Caco-2 (cell line): ENCODE data around the gene AMOTL1. TPM values are rescaled to one million over a fixed set of nuclear protein-coding genes. Genes with fewer than 3 reads are reported as not detected.

ENCODE experiments used
- BruUV-seq: library from RNA; stranded (reverse); fragments of 400-500 nt; replicated peaks from 2 replicates; lab custom pipeline; 2021; lab: Mats Ljungman, UMichigan
- CTCF ChIA-PET: fragments of 300-600 bp; sonication (Branson Sonifier 250); formaldehyde crosslinking; loops from one replicate; lab custom pipeline; 2022; ENCODE audit warnings: antibody characterized with exemption; lab: Charles Lee
- POLR2A ChIA-PET: fragments of 300-600 bp; sonication (Branson Sonifier 250); formaldehyde crosslinking; loops from one replicate; lab custom pipeline; 2022; ENCODE audit warnings: antibody characterized with exemption; lab: Charles Lee
- DNase-seq, 2 experiments: peaks; one replicate each; pipeline versions ENCODE4 v3.0.0 to v3.0.0-alpha.2; 2020 to 2022
- H3K27me3 ChIP-seq: replicated peaks from 2 replicates; pipeline ENCODE4 v1.6.0; 2011; ENCODE audit warnings: low read length; ENCODE audit not compliant: control insufficient read depth, insufficient read depth
- H3K36me3 ChIP-seq: 2 replicates; pipeline ENCODE4 v1.5.1; 2011; ENCODE audit warnings: low read length; ENCODE audit not compliant: control insufficient read depth, insufficient read depth
- H3K4me1 ChIP-seq: fragments of 250-450 bp; sonication (Bioruptor Pico); 2 replicates; pipeline ENCODE4 v1.5.1; 2020; ENCODE audit warnings: mild to moderate bottlenecking
- H3K4me3 ChIP-seq: 2 replicates; pipeline ENCODE4 v1.5.1; 2011; ENCODE audit warnings: low read depth, mild to moderate bottlenecking, control low read depth, low read length
- H3K9me3 ChIP-seq: fragments of 250-450 bp; sonication (Bioruptor Pico); 2 replicates; pipeline ENCODE4 v1.5.1; 2020; ENCODE audit warnings: mild to moderate bottlenecking, moderate library complexity
- H3K27ac Mint-ChIP-seq: one replicate; pipeline ENCODE4 v1.8.0; 2022; ENCODE audit warnings: mixed read lengths; ENCODE audit not compliant: unreplicated experiment
- H3K27me3 Mint-ChIP-seq: one replicate; pipeline ENCODE4 v1.8.0; 2022; ENCODE audit warnings: mixed read lengths; ENCODE audit not compliant: insufficient read depth, unreplicated experiment
- H3K36me3 Mint-ChIP-seq: one replicate; pipeline ENCODE4 v1.8.0; 2022; ENCODE audit warnings: mild to moderate bottlenecking, mixed read lengths; ENCODE audit not compliant: insufficient read depth, unreplicated experiment
- H3K4me1 Mint-ChIP-seq: one replicate; pipeline ENCODE4 v1.8.0; 2022; ENCODE audit warnings: low read depth, mixed read lengths; ENCODE audit not compliant: unreplicated experiment
- H3K4me3 Mint-ChIP-seq: one replicate; pipeline ENCODE4 v1.8.0; 2022; ENCODE audit warnings: mild to moderate bottlenecking, moderate library complexity, mixed read lengths; ENCODE audit not compliant: unreplicated experiment
- H3K9me3 Mint-ChIP-seq: one replicate; pipeline ENCODE4 v1.8.0; 2022; ENCODE audit warnings: mixed read lengths; ENCODE audit not compliant: unreplicated experiment
- intact Hi-C: fragments of 100-400 bp; cut with micrococcal nuclease; formaldehyde crosslinking; loops from one replicate; pipeline ENCODE4 v1.10.0; 2022; ENCODE audit not compliant: unreplicated experiment
- total RNA-seq: library from RNA; stranded (reverse); gene quantifications from 2 replicates; pipeline ENCODE4 v1.2.3, GENCODE V29; 2022
- TF ChIP-seq, protein P1 (sequence below), 2 experiments: fragments of 200-600 bp in 1 of 2; IDR thresholded peaks; 1 replicate in 1 of 2; 2 replicates in 1 of 2; pipeline versions ENCODE4 v1.5.1 to v1.8.0; 2011 to 2022; ENCODE audit warnings: antibody characterized with exemption in 1 of 2, control low read depth in 1 of 2, inconsistent platforms in 1 of 2, low read depth in 1 of 2, low read length in 1 of 2, mild to moderate bottlenecking in 1 of 2, moderate library complexity in 1 of 2; ENCODE audit not compliant: insufficient read depth in 1 of 2, severe bottlenecking in 1 of 2, unreplicated experiment in 1 of 2

Gene AMOTL1
- total RNA-seq, 1 experiment from 2014 or later: 60.8 TPM

DNA sequence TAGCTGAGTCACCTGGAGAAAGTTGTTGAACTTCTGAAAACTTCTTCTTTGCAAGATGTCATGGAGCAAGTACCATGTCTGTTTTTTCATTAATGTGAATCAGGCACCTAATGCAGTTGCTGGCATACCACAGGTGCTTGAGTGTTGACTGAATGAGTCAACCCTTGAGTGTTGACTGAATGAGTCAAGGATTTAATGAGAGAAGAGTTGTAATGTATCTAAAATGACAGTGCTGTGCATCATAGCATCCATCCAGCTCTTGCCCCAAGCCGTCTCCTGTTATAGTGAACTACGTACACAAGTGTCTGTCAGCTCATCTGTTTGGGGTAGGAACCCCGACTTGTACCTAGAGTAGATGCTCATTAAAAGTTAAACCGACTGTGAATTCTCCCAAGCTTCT lies 112.1 kb downstream of the AMOTL1 start:
- TF ChIP-seq, protein P1, sequence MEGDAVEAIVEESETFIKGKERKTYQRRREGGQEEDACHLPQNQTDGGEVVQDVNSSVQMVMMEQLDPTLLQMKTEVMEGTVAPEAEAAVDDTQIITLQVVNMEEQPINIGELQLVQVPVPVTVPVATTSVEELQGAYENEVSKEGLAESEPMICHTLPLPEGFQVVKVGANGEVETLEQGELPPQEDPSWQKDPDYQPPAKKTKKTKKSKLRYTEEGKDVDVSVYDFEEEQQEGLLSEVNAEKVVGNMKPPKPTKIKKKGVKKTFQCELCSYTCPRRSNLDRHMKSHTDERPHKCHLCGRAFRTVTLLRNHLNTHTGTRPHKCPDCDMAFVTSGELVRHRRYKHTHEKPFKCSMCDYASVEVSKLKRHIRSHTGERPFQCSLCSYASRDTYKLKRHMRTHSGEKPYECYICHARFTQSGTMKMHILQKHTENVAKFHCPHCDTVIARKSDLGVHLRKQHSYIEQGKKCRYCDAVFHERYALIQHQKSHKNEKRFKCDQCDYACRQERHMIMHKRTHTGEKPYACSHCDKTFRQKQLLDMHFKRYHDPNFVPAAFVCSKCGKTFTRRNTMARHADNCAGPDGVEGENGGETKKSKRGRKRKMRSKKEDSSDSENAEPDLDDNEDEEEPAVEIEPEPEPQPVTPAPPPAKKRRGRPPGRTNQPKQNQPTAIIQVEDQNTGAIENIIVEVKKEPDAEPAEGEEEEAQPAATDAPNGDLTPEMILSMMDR (IDR thresholded peaks at IDR 0.05; ENCODE audit: insufficient read depth in 1 of 2, low read depth in 1 of 2, low read length in 1 of 2, severe bottlenecking in 1 of 2, unreplicated experiment in 1 of 2): no peak
- H3K36me3 Mint-ChIP-seq: peaks cover 68% of the 10 kb centered on the region
- no peaks in the 10 kb centered on the region for H3K9me3 Mint-ChIP-seq
- Histone ChIP-seq H3K36me3 (peaks cover 7% of the 10 kb centered on the region), H3K4me3 (no peak overlapping the region), H3K9me3 (no peaks in the 10 kb centered on the region), H3K4me1 (no peaks in the 10 kb centered on the region), H3K27me3 (no peaks in the 10 kb centered on the region)
- BruUV-seq: no TSS peak
- H3K4me1 Mint-ChIP-seq: peaks cover 7% of the 10 kb centered on the region
- POLR2A ChIA-PET: no interaction called here
- intact Hi-C loops: no loop called here
- no peaks in the 10 kb centered on the region for H3K27me3 Mint-ChIP-seq
- DNase-seq: no peak
- H3K27ac Mint-ChIP-seq: no peak overlapping the region
- no peak overlapping the region for H3K4me3 Mint-ChIP-seq
- CTCF ChIA-PET: no interaction called here

DNA sequence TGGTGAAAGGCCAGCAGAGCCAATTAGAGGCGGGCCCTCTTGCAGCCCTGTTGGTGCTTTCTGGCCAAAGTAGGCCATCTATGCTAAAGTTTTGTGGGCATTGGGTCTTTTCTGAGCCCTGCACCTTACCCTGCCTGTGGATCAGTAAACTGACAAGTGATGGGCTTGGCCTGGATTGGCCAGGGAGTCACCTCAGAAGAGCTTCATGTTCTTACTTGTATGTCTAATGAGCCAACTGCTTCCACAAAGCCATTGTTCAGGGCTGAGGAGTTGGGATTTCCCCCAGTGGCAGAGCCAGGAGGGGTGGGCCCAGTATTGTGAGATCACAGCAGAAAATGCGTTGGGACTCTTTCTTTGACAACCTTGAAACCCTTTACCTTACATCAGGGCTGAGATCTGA lies 114.8 kb downstream of the AMOTL1 start:
- ChIA-PET CTCF (no interaction called here), POLR2A (no interaction called here)
- TF ChIP-seq, protein P1 (IDR thresholded peaks at IDR 0.05; ENCODE audit: insufficient read depth in 1 of 2, low read depth in 1 of 2, low read length in 1 of 2, severe bottlenecking in 1 of 2, unreplicated experiment in 1 of 2): no peak
- no peak overlapping the region for H3K4me3 ChIP-seq
- H3K27ac Mint-ChIP-seq: no peak overlapping the region
- DNase-seq: no peak
- peaks cover 11% of the 10 kb centered on the region for H3K9me3 Mint-ChIP-seq
- intact Hi-C loops: no loop called here
- H3K36me3 Mint-ChIP-seq: peaks cover 51% of the 10 kb centered on the region
- H3K4me3 Mint-ChIP-seq: no peak overlapping the region
- no peaks in the 10 kb centered on the region for H3K27me3 ChIP-seq
- no peaks in the 10 kb centered on the region for H3K27me3 Mint-ChIP-seq
- no peaks in the 10 kb centered on the region for H3K4me1 ChIP-seq
- H3K4me1 Mint-ChIP-seq: peaks cover 7% of the 10 kb centered on the region
- 0 out of 2 replicates have a peak, but pooled peaks cover 3% of the 10 kb centered on the region for H3K9me3 ChIP-seq
- BruUV-seq: no TSS peak
- H3K36me3 ChIP-seq: no peaks in the 10 kb centered on the region

DNA sequence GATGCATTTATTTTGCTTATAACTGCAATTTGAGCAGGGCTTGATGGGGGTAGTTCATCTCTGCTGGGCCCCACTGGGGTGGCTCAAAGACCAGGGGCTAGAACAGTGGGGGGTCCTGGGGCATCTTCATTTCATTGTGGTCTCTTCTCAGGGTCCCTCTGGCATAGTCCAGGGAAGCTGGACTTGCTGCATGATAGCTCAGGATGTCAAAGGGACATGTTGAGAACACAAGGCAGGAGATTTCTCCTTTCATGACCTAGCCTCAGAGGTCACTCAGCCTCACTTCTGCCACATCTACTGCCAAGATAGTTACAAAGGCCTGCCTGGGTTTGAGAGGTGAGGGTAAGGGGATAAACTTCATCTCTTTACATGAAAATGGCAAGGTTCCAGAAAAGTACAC lies 115.7 kb downstream of the AMOTL1 start:
- H3K4me3 Mint-ChIP-seq: no peak overlapping the region
- ChIA-PET CTCF (no interaction called here), POLR2A (no interaction called here)
- Histone ChIP-seq H3K36me3 (no peaks in the 10 kb centered on the region), H3K9me3 (0 out of 2 replicates have a peak, but pooled peaks cover 3% of the 10 kb centered on the region), H3K4me3 (no peak overlapping the region), H3K27me3 (no peaks in the 10 kb centered on the region), H3K4me1 (no peaks in the 10 kb centered on the region)
- DNase-seq: no peak
- peaks cover 41% of the 10 kb centered on the region for H3K36me3 Mint-ChIP-seq
- no peak overlapping the region for H3K27ac Mint-ChIP-seq
- no peaks in the 10 kb centered on the region for H3K27me3 Mint-ChIP-seq
- H3K9me3 Mint-ChIP-seq: peaks cover 19% of the 10 kb centered on the region
- intact Hi-C loops: no loop called here
- no TSS peak for BruUV-seq
- TF ChIP-seq, protein P1 (IDR thresholded peaks at IDR 0.05; ENCODE audit: insufficient read depth in 1 of 2, low read depth in 1 of 2, low read length in 1 of 2, severe bottlenecking in 1 of 2, unreplicated experiment in 1 of 2): no peak
- H3K4me1 Mint-ChIP-seq: peaks cover 7% of the 10 kb centered on the region
